SHP77 (cell line): Measurements from ENCODE around the gene FBXO41.
A peak's percentile ranks its signal among the peaks of the same experiment; 100 is the strongest.

Experiments
- DNase-seq, 2 experiments: peaks; one replicate each; lab custom pipeline; 2025; lab: John Stamatoyannopoulos, UW

FBXO41 gene, protein sequence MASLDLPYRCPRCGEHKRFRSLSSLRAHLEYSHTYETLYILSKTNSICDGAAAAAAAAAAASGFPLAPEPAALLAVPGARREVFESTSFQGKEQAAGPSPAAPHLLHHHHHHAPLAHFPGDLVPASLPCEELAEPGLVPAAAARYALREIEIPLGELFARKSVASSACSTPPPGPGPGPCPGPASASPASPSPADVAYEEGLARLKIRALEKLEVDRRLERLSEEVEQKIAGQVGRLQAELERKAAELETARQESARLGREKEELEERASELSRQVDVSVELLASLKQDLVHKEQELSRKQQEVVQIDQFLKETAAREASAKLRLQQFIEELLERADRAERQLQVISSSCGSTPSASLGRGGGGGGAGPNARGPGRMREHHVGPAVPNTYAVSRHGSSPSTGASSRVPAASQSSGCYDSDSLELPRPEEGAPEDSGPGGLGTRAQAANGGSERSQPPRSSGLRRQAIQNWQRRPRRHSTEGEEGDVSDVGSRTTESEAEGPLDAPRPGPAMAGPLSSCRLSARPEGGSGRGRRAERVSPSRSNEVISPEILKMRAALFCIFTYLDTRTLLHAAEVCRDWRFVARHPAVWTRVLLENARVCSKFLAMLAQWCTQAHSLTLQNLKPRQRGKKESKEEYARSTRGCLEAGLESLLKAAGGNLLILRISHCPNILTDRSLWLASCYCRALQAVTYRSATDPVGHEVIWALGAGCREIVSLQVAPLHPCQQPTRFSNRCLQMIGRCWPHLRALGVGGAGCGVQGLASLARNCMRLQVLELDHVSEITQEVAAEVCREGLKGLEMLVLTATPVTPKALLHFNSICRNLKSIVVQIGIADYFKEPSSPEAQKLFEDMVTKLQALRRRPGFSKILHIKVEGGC

DNA sequence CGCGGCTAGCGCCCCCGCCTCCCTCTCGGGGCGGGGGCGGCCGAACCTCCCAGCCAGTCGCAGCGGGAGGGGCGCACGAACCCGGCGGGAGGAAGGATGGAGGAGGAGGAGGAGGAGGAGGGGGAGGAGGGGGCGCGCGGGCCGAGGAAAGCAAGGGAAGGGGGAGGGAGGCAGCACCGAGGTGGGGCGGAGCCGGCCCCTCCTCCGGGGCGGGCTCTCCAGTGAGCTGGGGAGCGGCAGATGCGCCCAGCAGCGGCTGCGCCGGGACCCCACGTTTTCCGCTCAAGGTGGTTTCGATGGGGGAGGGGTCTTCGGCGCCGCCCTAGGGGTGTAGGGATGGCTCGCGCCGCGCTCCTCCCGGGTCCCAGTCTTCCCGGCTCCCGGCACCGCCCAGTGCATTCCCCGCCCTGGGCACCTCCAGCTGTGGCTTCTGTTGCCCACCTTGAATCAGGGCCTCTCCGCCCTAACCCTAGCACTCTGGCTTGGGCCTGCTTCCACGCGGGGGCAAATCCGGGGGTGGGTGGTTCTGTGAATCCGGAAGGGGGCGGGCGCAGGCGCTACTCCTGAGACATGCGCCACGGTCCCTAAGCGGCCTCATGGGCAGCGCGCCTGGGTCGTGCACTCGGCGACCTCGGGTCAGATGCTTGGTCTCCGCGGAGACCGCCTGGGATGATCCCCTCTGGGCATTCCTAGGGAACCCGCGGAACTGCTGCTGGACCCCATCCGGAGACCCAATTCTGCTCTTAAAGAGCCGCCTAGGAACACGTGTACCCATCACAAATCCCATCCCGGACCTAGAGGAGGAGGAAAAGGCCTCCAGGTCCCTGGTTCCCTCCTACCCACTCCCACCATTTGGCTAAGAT is at the start of gene FBXO41:
FBXO41 (minus strand) TSS at position 183 of the 863 bp plus-strand sequence. CDS start 14,848 bp downstream, outside the sequence.
- peak; percentile 42 to 68 for DNase-seq

DNA sequence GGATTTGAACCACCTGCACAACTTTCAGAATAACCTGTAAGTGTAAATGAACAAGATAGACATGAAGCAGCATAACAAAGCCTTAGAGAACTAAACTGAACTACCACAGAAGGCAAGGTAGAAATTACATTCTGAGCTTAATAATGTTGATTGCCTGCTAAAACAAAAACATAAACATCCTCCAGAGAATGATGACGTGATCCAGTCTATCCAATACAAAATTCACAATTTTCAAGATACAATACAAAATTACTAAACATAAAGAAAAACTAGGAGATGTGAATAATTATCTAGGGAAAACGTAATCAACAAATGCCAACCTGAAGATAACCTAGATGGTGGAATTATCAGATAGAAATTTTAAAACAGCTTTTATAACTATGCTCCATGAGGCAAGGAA is 49.8 kb upstream of the FBXO41 start:
- no peak for DNase-seq

DNA sequence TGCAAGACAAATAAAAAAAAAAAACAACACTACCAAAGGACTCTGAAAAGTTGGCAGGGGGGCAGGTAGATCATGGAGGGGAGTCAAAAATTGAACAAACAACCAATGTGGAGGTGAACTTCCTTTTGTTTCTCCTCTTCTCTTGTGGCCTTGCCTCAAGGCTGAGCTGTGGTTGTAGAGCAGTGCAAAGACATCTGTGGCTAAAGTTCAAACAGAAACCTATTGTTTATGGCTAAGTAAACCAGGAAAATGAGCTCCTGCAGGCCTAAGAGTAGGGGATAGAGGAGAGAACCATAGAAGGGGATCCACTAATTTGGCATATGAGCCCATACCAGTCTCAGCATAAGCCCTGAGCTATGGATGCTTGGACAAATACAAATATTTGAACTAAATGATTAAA is 49.3 kb upstream of the FBXO41 start:
- peak; percentile 91 to 93 for DNase-seq

DNA sequence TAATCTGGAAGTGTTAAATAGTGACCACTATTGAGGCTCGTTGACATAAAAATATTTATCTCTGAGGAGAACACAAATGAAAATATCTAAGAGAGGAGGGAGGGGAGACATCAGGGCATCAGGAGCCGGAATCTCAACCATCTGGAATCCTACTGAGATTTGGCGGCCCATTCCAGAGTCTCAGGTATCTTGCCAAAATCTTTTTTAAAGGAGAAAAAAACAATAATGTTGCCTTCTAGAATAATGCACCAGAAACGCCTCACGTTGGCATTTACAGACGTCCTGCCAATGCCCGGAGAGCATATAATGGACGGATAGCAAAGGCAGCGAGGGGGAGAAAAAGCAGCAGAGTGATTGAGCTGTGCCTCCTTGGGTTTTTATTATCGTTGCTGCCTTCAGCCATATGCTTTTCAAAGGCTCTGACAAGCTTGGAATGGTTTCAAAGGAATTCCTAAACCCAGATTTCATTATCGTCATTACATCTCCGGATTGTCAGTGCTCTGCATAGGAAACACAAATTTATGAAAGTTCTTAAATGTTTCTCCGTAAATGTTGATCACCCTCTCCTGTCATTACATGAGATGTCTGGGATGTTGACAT is 39.9 kb upstream of the FBXO41 start:
- no peak for DNase-seq

DNA sequence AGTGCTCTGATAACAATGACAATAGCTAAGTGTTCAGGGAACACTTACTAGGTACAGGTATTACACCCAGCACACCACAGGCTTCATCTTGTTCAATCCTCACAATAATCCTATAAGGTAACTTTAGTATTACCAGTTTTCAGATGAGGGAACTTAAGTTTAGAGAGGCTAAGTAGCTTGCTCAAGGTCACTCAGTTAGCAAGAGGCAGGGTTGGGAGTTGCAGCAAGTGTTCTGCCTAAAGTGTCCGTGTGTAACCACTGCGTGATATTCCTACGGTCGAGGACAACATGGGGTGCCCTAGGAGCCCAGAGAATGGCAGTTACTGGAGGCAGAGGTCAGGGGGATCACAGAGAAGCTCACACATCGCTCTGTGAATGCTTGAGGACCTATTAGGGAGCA is 39.3 kb upstream of the FBXO41 start:
- DNase-seq, result no peak

DNA sequence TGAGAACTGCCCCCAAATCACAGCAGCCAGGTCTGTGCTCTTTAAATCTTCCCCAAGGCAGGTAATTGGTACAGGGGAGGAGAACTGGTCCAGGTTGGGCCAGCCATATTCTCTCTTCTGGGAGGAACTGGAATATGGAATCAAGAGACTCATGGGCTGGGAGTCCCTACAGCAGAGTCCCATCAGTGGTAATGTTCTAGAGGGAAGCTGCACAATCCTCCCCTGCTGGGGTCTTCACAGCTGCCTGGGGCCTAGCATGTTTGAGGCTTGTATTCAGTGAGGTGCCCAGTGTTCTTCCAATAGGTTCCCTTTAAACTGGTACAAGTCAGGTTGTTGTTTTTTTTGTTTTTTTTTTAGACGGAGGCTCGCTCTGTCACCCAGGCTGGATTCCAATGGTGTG is 30.2 kb upstream of the FBXO41 start:
- no peak for DNase-seq

DNA sequence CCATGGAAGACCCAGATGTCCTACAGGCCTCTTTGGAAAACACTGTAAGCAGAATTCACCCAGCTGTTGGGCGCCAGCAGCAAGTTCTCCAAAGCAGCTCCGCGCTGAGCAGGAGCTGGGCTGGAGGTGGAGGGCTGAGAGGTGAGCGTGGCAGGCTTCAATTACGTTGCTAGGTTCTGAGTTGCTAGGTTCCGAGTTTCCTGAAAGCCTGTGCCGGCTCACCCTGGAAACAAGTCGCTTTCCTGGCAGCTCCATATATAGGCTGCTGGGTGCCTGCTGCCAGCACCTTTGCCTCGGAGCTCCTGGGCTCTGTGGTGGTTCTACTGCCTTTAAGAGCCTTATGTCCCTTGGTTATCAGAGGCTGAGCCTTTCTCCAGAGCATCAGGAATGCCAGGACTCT is 23.4 kb upstream of the FBXO41 start:
- no peak for DNase-seq

DNA sequence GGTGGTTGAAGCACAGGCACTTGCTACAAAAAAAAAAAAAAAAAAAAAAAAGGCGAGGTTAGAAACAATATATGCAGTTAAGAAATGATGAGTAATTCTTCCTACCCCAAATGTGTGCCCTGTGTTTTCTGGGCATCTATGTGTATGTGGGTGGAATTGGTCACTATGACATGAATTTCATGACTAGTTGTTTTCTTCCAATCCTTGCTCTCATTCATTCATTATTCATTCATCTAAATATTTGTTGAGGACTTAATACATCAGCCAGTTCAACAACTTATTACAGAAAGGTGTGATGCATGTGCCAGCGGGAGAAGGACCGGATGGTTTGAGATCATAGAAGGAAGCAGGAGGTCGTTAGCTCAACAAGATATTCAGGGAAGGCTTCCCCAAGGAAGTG is 17.4 kb upstream of the FBXO41 start:
- no peak for DNase-seq

DNA sequence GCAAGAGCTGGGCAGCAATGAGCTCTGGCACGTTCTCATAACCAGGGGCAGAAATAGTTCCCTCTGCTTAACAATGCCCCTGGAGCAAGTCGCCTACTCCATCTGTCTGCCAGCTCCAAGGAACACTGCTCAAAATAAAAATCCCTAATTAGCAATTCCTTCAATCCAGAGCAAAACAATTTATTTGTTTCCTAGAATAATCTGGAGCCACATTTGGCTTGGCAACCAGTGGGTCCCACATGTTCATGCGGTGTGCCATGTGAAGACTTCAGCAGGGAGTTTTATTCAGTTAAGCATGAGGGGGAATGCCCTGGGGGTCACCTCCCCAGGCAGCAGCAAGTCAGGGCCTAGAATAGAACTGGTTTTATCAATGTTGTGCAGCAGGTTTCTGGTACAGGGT is 16.6 kb upstream of the FBXO41 start:
- DNase-seq, result no peak

DNA sequence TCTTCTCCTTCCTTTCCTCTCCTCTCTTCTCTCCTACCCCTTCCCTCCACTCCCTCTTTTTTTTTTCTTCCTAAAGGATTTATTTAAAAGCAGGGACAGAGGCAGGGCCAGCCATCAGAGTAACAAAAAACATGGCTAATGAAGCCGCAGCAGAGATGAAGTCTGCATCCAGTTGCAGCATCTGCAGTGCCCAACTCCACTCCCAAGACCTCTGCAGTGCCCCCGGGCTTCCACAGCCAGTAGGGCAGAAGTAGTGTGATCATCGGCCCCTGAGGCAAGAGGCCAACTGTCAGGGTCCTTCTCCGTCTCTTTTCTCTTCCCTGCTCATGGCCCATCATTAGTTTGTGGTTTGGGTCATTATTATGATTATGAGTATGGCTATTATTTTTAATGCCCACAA is 13.3 kb upstream of the FBXO41 start:
- no peak for DNase-seq

DNA sequence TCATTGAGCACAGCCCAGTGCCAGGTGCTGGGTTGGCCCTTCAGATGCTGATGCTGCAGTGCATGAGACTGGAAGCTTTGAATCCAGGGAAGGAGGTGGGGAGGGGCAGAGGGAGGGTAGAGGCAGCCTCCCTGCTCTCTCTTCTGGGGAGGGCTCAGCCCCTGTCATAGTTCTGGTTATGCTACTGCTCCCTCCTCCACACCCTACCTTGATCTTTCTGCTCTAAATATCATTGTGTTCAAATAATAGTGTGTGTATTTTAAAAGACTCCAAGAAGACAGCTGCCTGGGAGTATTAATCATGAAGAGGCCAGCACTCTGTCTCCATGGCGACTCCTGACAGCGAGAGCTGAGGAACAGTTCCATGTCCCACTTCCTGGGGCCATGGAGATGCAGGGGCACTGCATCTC is 12.9 kb upstream of the FBXO41 start:
- peak; percentile 40 to 59 for DNase-seq

DNA sequence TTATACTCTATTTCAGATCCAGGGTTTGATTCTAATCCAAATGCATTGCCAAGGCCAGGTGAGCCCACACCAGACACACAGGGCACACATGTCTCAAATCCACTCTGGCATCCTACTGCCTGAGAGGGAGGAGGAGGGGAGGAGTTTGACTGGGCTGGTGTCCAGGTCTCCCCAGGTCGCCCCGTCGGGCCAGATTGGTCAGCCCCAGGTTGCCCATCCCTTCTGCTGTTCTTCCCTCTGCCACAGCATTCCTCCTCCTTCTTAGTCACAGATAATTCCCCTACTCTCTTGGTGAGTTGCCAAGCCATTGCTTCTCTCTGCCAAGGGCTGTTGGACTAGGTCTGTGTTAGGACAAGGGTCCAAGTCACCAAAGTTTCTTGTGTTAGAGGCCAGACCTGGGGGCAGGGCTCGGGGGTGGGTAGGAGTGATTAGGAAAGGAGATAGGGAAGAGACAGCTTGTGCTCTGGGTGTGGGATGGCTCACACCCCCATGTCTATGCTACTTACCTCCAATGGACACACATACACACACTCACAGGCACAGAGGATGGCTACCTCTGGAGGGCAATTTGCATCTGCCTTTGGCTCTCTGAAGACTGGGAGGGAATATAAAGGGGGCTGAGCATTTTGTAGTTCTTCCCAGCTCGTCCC is 11.6 kb upstream of the FBXO41 start:
- DNase-seq, result no peak

DNA sequence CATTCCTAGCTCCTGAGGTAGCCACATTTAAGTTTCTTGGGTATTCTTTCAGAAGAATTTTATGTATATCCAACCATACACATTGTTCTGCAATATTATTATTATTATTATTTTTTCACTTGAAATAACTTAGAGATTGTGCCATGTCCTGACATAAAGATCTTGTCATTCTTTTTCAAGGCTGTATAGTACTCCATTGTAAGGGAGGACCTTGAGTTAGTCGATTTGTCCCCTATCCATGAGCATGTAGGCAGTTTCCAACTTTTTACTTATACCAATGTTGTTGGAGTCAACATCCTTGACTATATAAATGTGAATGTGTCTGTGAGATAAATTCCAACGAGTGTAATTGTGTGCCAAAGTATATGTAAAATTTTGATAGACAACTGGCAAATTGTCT is 10.0 kb upstream of the FBXO41 start:
- DNase-seq, result no peak

DNA sequence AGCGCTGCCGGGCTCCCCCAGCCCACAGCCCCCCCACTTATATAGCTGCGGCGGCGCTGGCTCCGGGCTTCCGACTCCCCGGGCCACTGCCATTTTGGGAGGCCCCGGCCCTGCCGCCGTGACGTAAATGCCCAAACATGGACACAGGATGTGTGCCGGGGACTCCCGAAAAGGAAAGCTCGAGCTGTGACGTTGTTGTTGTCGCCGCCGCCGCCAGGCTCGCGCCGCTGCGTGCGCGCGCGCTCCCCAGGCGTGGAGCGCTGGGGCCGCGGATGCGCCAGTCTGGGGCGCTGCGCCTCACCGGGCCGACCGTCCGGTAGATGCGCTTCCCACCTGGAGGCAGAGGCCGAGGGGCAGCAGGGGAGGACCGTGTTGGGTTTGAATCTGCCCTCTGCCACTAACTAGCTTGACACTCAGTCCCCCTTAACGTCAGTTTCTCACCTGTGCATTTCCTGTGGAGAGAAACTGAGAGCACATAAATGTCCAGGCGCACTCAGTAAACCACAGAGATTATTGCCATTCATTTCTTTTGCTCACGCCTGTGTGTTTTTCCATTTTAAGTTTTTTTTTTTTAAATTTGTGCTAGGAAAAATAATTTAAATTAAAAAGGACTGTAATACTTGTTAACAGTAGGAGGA is 9.4 kb upstream of the FBXO41 start, which contains the start of gene EGR4:
EGR4 (minus strand) TSS at position 15 of the 638 bp plus-strand sequence. CDS start 231 bp downstream, outside the sequence.
- peak; percentile 85 to 91 for DNase-seq

DNA sequence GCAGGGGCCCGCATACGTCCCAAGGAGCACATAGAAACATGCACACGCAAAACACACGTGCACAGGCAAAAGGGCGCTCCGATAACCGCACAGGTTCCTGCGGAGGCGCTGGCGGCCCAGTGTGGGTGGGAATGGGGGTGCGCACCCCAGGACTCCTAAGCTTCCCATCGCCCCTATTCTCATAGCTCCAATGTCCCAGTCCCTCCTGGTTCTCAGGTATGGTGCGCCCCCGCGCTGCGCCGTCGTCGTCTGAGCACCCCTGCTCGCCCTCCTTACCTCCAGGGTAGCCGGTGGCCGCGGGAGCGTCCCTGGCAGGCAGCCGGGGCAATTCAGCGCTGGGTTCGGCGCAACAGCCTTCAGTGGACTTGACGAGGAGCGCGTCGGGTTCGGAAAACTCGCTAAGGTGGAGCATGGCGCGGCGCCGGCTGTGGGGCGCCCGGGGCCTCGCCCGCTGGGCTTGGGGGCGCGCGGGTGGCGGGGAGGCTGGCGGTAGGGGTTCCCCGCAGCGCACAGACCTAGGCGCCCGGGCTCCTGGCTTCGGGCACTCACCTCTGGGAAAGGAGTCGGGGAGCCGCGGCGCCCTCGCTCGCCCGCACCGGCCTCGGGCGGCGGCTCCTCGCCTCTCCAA is 8.7 kb upstream of the FBXO41 start:
- DNase-seq, result peak in 1 of 2 experiments; percentile 9

DNA sequence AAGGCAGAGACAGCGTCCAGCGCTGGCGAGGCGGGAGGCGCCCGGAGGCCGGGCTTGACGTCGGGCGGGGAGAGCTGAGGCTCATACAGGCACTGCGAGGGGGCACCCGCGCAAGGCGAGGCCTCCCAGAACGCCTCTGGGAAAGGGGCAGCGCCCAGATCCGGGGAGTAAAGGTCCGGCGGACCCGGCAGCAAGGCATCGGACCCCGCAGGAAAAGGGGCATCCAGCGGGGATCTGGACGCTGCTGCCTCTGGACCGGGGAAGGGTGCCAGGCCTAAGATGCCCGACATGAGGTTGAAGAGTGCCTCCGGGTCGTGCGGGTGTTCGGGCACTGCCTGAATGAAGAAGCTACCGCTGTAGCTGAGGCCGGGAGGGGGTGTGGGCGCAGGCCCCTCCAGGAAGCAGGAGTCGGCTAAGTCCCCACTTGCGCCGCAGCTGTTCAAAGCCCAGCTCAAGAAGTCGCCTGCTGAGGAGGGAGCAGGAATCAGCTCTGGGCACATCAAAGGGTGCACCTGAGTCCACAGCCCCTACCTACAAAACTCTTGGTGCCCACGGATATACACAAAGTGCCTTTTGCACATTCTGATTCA is 8.1 kb upstream of the FBXO41 start:
- no peak for DNase-seq

DNA sequence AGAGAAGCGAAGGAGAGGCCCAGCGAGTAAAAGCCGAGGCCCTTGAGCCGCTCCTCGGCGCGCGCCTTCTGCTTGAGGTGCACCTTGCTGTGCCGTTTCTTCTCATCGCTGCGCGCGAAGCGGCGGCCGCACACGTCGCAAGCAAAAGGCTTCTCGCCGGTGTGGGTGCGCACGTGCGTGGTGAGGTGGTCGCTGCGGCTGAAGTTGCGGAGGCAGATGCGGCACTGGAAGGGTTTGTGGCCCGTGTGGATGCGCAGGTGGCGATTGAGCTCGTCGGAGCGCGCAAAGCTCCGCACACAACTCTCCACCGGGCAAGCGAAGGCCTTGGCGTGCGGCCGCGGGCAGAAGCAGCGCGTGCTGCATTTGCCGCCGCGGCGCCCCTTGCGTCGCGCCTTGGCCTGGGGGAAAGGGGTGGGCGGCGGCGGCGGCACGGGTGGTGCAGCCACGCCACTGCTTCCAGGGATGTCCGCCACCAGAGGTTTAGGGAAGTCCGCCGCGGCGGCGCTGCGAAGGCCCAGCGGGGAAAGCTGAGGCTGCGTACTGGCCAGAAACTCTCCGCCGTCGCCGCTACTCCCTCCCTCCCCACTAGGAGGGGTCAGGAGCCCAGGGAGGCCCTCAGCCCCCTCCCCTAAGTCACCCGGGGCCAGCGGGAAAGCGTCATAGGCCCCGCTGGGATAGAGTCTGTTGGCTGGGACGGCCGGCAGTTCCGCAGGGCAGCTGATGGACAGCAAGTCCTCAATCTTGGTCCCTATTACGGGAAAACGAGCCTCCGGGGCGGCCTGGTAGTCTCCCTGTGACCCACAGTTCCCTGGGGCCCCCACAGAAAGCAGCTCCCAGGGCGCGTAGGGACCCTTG is 7.4 kb upstream of the FBXO41 start:
- no peak for DNase-seq

DNA sequence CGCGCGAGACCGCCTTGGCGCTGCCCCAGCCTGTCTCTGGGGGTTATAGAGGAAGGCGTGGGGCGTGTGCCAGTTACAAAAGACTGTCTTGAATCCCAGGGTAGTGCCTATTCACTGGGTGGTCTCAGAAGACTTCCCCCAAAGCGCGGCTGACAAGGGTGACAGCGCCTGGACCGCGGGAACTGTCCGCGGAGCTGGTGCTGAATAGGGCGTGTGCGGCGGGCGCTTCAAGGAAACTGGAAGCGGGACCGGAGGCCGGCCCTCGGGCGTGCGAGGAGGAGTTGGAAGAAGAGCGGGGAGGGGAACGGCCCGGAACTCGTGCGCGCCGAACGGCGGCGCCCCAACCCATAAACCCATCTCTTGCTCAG is 6.8 kb upstream of the FBXO41 start:
- DNase-seq, result no peak
